ENCODE measurements around the gene GDF9. TPM values are rescaled to one million over a fixed set of nuclear protein-coding genes. Genes with fewer than 3 reads are reported as not detected.

GDF9 gene
- total RNA-seq, 1 donor from 2014 or later = 1.4 TPM

DNA sequence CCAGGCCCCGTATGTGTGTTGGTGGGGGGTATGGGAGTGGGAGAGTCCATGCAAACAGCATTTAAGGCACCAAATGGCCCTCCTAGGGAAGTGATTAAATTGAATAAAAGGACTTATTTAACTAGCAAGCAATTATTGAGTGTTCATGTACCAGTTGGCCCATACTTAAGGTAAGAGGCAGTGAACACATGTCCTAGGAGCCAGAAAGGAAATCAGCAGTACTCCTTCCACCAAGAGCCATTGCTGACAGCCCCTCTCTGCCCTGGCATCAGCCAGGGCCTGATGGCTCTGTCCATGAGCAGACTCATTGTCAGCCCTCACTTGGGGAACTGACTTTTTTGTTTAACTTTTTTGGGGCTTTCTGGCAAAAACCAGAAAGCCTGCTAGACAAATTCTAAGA, 25.4 kb downstream of the GDF9 start:
- no peaks in the 10 kb centered on the region for H3K36me3 Mint-ChIP-seq
- no peak for DNase-seq (ENCODE audit: extremely low spot score, unreplicated experiment)
- TF ChIP-seq, protein P1, sequence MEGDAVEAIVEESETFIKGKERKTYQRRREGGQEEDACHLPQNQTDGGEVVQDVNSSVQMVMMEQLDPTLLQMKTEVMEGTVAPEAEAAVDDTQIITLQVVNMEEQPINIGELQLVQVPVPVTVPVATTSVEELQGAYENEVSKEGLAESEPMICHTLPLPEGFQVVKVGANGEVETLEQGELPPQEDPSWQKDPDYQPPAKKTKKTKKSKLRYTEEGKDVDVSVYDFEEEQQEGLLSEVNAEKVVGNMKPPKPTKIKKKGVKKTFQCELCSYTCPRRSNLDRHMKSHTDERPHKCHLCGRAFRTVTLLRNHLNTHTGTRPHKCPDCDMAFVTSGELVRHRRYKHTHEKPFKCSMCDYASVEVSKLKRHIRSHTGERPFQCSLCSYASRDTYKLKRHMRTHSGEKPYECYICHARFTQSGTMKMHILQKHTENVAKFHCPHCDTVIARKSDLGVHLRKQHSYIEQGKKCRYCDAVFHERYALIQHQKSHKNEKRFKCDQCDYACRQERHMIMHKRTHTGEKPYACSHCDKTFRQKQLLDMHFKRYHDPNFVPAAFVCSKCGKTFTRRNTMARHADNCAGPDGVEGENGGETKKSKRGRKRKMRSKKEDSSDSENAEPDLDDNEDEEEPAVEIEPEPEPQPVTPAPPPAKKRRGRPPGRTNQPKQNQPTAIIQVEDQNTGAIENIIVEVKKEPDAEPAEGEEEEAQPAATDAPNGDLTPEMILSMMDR (conservative IDR thresholded peaks at IDR 0.05) = no peak
- no peak overlapping the region for H3K4me3 Mint-ChIP-seq
- peaks cover 3% of the 10 kb centered on the region for H3K27me3 Mint-ChIP-seq
- H3K27ac Mint-ChIP-seq = peak overlapping the region; percentile 90
- H3K9me3 Mint-ChIP-seq = no peaks in the 10 kb centered on the region
- peaks cover 26% of the 10 kb centered on the region for H3K4me1 Mint-ChIP-seq (ENCODE audit: unreplicated experiment)

DNA sequence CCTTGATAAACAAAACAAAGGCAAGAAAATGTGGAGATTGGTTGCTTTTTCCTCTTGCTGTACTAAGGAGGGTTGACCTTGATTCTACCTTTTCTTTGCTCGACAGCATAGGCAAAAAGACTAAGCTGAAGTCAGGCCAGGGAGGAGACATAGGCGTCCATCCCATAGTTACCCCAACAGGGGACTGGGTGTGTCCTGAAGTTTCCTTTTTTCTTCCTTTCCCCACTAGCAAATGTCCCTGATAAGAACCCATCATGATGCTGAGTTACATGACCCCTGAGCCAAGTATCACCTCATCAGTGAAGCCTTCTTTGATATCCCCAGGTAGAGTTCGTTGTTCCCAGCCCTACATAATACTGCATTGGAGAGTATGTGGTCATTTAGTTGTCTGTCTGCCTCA, 26.0 kb downstream of the GDF9 start:
- no peak for DNase-seq (ENCODE audit: extremely low spot score, unreplicated experiment)
- Mint-ChIP-seq H3K9me3 (no peaks in the 10 kb centered on the region), H3K4me1 (ENCODE audit: unreplicated experiment) (peaks cover 26% of the 10 kb centered on the region), H3K4me3 (no peak overlapping the region), H3K36me3 (no peaks in the 10 kb centered on the region), H3K27me3 (peaks cover 3% of the 10 kb centered on the region), H3K27ac (peak overlapping the region; percentile 90)
- TF ChIP-seq, protein P1 (conservative IDR thresholded peaks at IDR 0.05) = no peak

- TF ChIP-seq, protein P1 (conservative IDR thresholded peaks at IDR 0.05) = no peak
- H3K27me3 Mint-ChIP-seq = peaks cover 3% of the 10 kb centered on the region
- H3K4me3 Mint-ChIP-seq = no peak overlapping the region
- H3K36me3 Mint-ChIP-seq = no peaks in the 10 kb centered on the region
- peak overlapping the region; percentile 90 for H3K27ac Mint-ChIP-seq
- DNase-seq (ENCODE audit: extremely low spot score, unreplicated experiment) = no peak
- H3K4me1 Mint-ChIP-seq (ENCODE audit: unreplicated experiment) = peaks cover 26% of the 10 kb centered on the region
- H3K9me3 Mint-ChIP-seq = no peaks in the 10 kb centered on the region
These were observed 26.6 kb downstream of the GDF9 start for GRCh38 chr5:132839426-132840301.

DNA sequence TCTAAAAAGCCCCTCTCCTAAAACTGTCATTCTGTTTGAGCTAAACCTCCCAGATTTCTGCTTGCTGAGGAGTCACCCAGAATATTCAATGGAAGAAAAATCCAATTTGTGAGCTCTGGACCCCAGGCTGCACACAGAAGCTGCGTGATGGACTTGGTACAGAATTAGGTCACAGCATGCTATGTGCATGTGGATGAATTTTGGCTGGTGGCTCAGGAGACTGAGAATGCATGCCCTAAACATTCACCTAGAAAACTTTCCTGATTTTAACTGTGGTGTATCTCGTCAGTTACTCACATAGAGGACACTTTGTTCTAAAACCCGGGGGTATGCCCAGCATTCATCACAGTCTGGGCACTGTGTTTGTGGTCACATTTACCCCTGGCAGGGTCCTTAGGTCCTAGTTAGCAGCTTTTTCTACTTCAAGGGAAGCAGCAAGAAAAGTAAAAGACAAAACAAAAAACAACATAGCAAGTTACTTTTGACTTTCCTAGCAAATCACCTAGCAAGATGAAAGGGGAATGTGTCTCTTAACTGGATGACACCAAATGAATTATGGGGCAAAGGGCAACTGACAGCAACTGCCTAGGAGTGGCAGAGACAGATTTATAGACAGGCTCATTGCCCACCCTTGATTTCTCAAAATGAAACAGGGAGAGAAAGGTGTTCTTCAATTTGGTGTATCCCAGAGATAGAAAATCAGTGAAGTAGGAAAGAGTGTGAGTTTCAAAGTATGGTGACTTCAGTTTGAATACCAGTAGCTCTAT, 27.6 kb downstream of the GDF9 start:
- TF ChIP-seq, protein P1 (conservative IDR thresholded peaks at IDR 0.05) = no peak
- peak overlapping the region; percentile 90 for H3K27ac Mint-ChIP-seq
- peaks cover 3% of the 10 kb centered on the region for H3K27me3 Mint-ChIP-seq
- no peak for DNase-seq (ENCODE audit: extremely low spot score, unreplicated experiment)
- H3K9me3 Mint-ChIP-seq = no peaks in the 10 kb centered on the region
- H3K4me1 Mint-ChIP-seq (ENCODE audit: unreplicated experiment) = peaks cover 26% of the 10 kb centered on the region
- H3K4me3 Mint-ChIP-seq = no peak overlapping the region
- H3K36me3 Mint-ChIP-seq = no peaks in the 10 kb centered on the region

- Mint-ChIP-seq H3K4me1 (ENCODE audit: unreplicated experiment) (peaks cover 26% of the 10 kb centered on the region), H3K4me3 (peak overlapping the region; percentile 67), H3K36me3 (no peaks in the 10 kb centered on the region), H3K27ac (peak overlapping the region; percentile 76), H3K9me3 (no peaks in the 10 kb centered on the region), H3K27me3 (peaks cover 8% of the 10 kb centered on the region)
- peak; percentile 32 for DNase-seq (ENCODE audit: extremely low spot score, unreplicated experiment)
- TF ChIP-seq, protein P1 (conservative IDR thresholded peaks at IDR 0.05) = no peak
These were observed 28.4 kb downstream of the GDF9 start for GRCh38 chr5:132837868-132838267.
